K562 (cell line): ENCODE results near the gene CYBB. TPM values are rescaled to one million over a fixed set of nuclear protein-coding genes. Genes with fewer than 3 reads are reported as not detected.

Experiments
- ATAC-seq: fragments of 200-7000 bp; cut with Tn5 transposase; 3 replicates; pipeline ENCODE4 v1.9.1; 2020; ENCODE audit warnings: moderate library complexity
- BruUV-seq: library from RNA; stranded (reverse); fragments of 400-500 nt; replicated peaks from 2 replicates; lab custom pipeline; 2021; lab: Mats Ljungman, UMichigan
- CTCF ChIA-PET: fragments of 300-600 bp; formaldehyde crosslinking; extraction: SDS; loops from one replicate; lab custom pipeline; 2021; ENCODE audit warnings: low intra/inter-chr PET ratio; lab: Yijun Ruan, JAX
- POLR2A ChIA-PET: fragments of 300-600, 350-650 bp; sonication (Branson Sonifier 250); formaldehyde crosslinking; extraction: SDS; loops from one replicate; lab custom pipeline; 2021; ENCODE audit warnings: antibody characterized with exemption, inconsistent platforms; lab: Yijun Ruan, JAX
- DNase-seq, 4 experiments: peaks; one replicate each; pipeline versions ENCODE4 v3.0.0 to v3.0.0-alpha.2; 2011 to 2018; ENCODE audit warnings: low spot score in 3 of 4, mixed read lengths in 3 of 4; ENCODE audit errors: extremely low read depth in 1 of 4
- FAIRE-seq: peaks from 2 replicates; lab custom pipeline; 2011; peaks lifted over from hg19 to GRCh38; lab: Jason Lieb, UNC
- H2AFZ ChIP-seq: 2 replicates; pipeline ENCODE4 v1.6.0; 2011; ENCODE audit warnings: low read depth, low read length, control low read depth, inconsistent platforms
- H3K27ac ChIP-seq: fragments of 200-600 bp; 3 replicates; pipeline ENCODE4 v1.8.0; 2011; ENCODE audit warnings: low read depth, mild to moderate bottlenecking, control low read depth, inconsistent platforms, low read length, moderate library complexity, mixed read lengths; ENCODE audit errors: extremely low read depth
- H3K27me3 ChIP-seq, 2 experiments: fragments of 300-600 bp in 1 of 2; 2 replicates in 1 of 2; 3 replicates in 1 of 2; pipeline versions ENCODE4 v1.6.0 to v1.8.0; 2011; ENCODE audit warnings: inconsistent platforms in 2 of 2, low read length in 2 of 2, mild to moderate bottlenecking in 1 of 2, mixed read lengths in 1 of 2, moderate library complexity in 1 of 2; ENCODE audit not compliant: control insufficient read depth in 2 of 2, insufficient read depth in 2 of 2
- H3K36me3 ChIP-seq: fragments of 300-600 bp; 3 replicates; pipeline ENCODE4 v1.8.0; 2011; ENCODE audit warnings: mild to moderate bottlenecking, low read length, inconsistent platforms; ENCODE audit not compliant: control insufficient read depth, insufficient read depth
- H3K4me1 ChIP-seq, 2 experiments: fragments of 200-600 bp in 1 of 2; replicated peaks in 1 of 2; 2 replicates in 1 of 2; 3 replicates in 1 of 2; pipeline versions ENCODE4 v1.5.1 to v1.8.0; 2011; ENCODE audit warnings: inconsistent platforms in 2 of 2, low read length in 2 of 2, mild to moderate bottlenecking in 1 of 2, mixed read lengths in 1 of 2, moderate library complexity in 1 of 2; ENCODE audit not compliant: control insufficient read depth in 2 of 2, insufficient read depth in 2 of 2
- H3K4me2 ChIP-seq: 2 replicates; pipeline ENCODE4 v1.6.1; 2011; ENCODE audit warnings: low read length, control low read depth, inconsistent platforms, mixed read lengths; ENCODE audit not compliant: insufficient read depth
- H3K4me3 ChIP-seq: fragments of 200-600 bp; sonication (generic), shearing (Covaris generic); 2 replicates; pipeline ENCODE4 v1.5.1; 2016; ENCODE audit warnings: control low read depth, inconsistent platforms
- H3K79me2 ChIP-seq: fragments of 200-600 bp; 3 replicates; pipeline ENCODE4 v1.8.0; 2011; ENCODE audit warnings: low read length, inconsistent platforms; ENCODE audit not compliant: control insufficient read depth, insufficient read depth
- H3K9ac ChIP-seq, 2 experiments: 2 replicates each; pipeline versions ENCODE4 v1.6.0 to v1.6.1; 2011; ENCODE audit warnings: low read depth in 2 of 2, low read length in 2 of 2, control low read depth in 1 of 2, inconsistent platforms in 1 of 2, mild to moderate bottlenecking in 1 of 2, mixed read lengths in 1 of 2; ENCODE audit not compliant: insufficient read depth in 1 of 2
- H3K9me1 ChIP-seq: one replicate; pipeline ENCODE4 v1.6.0; 2011; ENCODE audit warnings: inconsistent platforms, mild to moderate bottlenecking, low read length, moderate library complexity; ENCODE audit not compliant: control insufficient read depth, insufficient read depth
- H3K9me3 ChIP-seq: replicated peaks from 2 replicates; pipeline ENCODE4 v1.5.1; 2011; ENCODE audit warnings: low read depth, low read length, inconsistent platforms; ENCODE audit not compliant: control insufficient read depth, insufficient read depth
- H4K20me1 ChIP-seq: replicated peaks from 2 replicates; pipeline ENCODE4 v1.6.1; 2011; ENCODE audit warnings: low read length, inconsistent platforms, mixed read lengths; ENCODE audit not compliant: control insufficient read depth, insufficient read depth
- GATAD2B ChIP-seq: fragments of 450-650 bp; IDR thresholded peaks from 2 replicates; pipeline ENCODE4 v1.6.1; 2017; ENCODE audit warnings: mild to moderate bottlenecking, borderline replicate concordance
- HLTF ChIP-seq: fragments of 450-650 bp; IDR thresholded peaks from 2 replicates; pipeline ENCODE4 v1.6.1; 2016
- MBD2 ChIP-seq: sonication (generic); IDR thresholded peaks from 2 replicates; pipeline ENCODE4 v1.6.1; 2016; ENCODE audit warnings: low read depth, borderline replicate concordance
- SMAD1 ChIP-seq: fragments of 150-350 bp; IDR thresholded peaks from 2 replicates; pipeline ENCODE4 v1.6.1; 2014; ENCODE audit warnings: low read length, low read depth; ENCODE audit not compliant: partially characterized antibody
- SNRNP70 ChIP-seq: fragments of 200-400 bp; formaldehyde crosslinking; optimal IDR thresholded peaks from 2 replicates; pipeline ENCODE3; 2017; ENCODE audit warnings: low read depth, low read length
- TAL1 ChIP-seq: fragments of 450-650 bp; IDR thresholded peaks from 2 replicates; pipeline ENCODE4 v1.6.1; 2016; ENCODE audit warnings: mild to moderate bottlenecking
- TRIM24 ChIP-seq, 2 experiments: fragments of 450-650 bp; IDR thresholded peaks; 2 replicates each; pipeline ENCODE4 v1.6.1; 2016
- ZNF174 ChIP-seq: fragments of 250-450 bp; sonication (Bioruptor Pico); IDR thresholded peaks from 2 replicates; pipeline ENCODE4 v1.4.0; 2020; ENCODE audit warnings: mild to moderate bottlenecking
- WGBS: fragments of 100-300 bp; shearing (Covaris generic); methylation state at CpG from one replicate; pipeline ENCODE4 v1.1.6; 2016; ENCODE audit warnings: low coverage, mixed read lengths; ENCODE audit not compliant: insufficient coverage; ENCODE audit errors: missing lambda C conversion rate; 5-methylcytosine and 5-hydroxymethylcytosine counted together
- in situ Hi-C: fragments of 300-500 bp; cut with MboI; formaldehyde crosslinking; loops from 4 replicates; pipeline ENCODE4 v1.15.0; 2018; ENCODE audit warnings: inconsistent platforms, mixed read lengths
- intact Hi-C: fragments of 100-400 bp; cut with micrococcal nuclease; formaldehyde crosslinking; loops from 2 replicates; pipeline ENCODE4 v1.14.2; 2022
- polyA plus RNA-seq, 8 experiments: library from polyadenylated mRNA; depleted of rRNA in 4 of 8; stranded (reverse) in 5 of 8; unstranded in 3 of 8; fragments of >200 nt; fragmentation: Nextera tagmentation in 2 of 8; fragmentation: Illumina TruSeq in 1 of 8; extraction: Ambion mirVana in 2 of 8; extraction: Trizol in 1 of 8; gene quantifications; 2 replicates each; pipeline versions ENCODE4 v1.2.1 to v1.2.3, GENCODE V29; 2011 to 2014; ENCODE audit warnings: inconsistent platforms in 1 of 8, missing spikeins in 1 of 8
- total RNA-seq, 7 experiments: library from RNA; depleted of rRNA in 6 of 7; stranded (reverse); fragments of >200 nt in 6 of 7; fragmentation: Illumina TruSeq in 2 of 7; extraction: Trizol in 2 of 7; gene quantifications; 2 replicates each; pipeline versions ENCODE4 v1.2.1 to v1.2.3, GENCODE V29; 2011 to 2021; ENCODE audit warnings: low replicate concordance in 1 of 7
- TF ChIP-seq, protein P1 (sequence below), 3 experiments: IDR thresholded peaks in 2 of 3; conservative IDR thresholded peaks in 1 of 3; 2 replicates each; pipeline ENCODE4 v1.5.1; 2011 to 2012; ENCODE audit warnings: low read length in 3 of 3, mild to moderate bottlenecking in 3 of 3, control low read depth in 2 of 3, improper control_type of control experiment in 1 of 3, inconsistent platforms in 1 of 3, low read depth in 1 of 3, mixed read lengths in 1 of 3, moderate library complexity in 1 of 3; ENCODE audit not compliant: insufficient read depth in 2 of 3
- TF ChIP-seq, protein P2 (sequence below): fragments of 200-600 bp; sonication (generic); IDR thresholded peaks from one replicate; pipeline ENCODE4 v1.6.1; 2012; ENCODE audit warnings: mild to moderate bottlenecking, low read depth, low read length, inconsistent platforms

CYBB gene
- total and polyA plus RNA-seq, 9 of the 15 experiments (the other 6 are each of a cell fraction or from before 2014, with no cell fraction given), result 0.25 to 1.3 (median 0.74) TPM

DNA sequence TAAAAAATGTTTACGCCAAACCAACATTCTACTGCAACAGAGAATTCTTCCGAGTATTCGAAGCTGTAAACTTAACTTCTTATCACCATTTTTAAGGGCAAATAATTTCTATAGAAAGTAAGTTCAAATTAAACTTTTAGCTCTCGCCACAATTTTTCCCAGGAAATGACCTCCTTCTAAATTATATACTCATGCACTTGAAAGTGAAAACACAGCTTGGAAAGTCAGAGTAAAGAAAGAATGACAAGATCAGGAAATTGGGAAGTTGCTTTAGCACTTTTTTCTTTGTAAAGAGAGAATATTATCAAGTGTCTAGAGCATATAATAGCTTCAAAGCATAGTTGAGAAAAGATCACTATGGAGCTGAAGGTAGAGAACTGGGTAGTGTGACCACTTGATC, 1.2 kb downstream of the CYBB start (continued):
- TF ChIP-seq GATAD2B (no peak), ZNF174 (CRISPR knock-in tag) (no peak)

DNA sequence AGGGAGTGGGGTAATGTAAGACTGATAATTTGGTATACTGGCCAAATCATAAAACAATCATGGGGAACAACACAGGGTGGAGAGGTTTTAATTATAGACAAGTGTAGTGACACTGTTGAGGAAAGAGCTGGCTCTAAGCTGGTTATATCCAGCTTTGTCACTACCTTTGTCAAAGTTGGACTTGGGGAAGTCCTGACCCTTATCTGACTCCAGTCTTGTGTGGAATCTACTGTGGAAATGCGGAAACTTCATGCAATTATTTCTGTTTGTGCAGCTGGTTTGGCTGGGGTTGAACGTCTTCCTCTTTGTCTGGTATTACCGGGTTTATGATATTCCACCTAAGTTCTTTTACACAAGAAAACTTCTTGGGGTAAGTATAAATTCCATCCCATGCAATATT, 2.0 kb downstream of the CYBB start:
- Histone ChIP-seq H3K79me2 (no peaks in the 10 kb centered on the region), H2AFZ (no peak overlapping the region)
- BruUV-seq, result no TSS peak
- no peak for TF ChIP-seq TRIM24 (IDR thresholded peaks at IDR 0.05)
- no peak for TF ChIP-seq SNRNP70
- TF ChIP-seq MBD2, result no peak
- TF ChIP-seq, protein P1, sequence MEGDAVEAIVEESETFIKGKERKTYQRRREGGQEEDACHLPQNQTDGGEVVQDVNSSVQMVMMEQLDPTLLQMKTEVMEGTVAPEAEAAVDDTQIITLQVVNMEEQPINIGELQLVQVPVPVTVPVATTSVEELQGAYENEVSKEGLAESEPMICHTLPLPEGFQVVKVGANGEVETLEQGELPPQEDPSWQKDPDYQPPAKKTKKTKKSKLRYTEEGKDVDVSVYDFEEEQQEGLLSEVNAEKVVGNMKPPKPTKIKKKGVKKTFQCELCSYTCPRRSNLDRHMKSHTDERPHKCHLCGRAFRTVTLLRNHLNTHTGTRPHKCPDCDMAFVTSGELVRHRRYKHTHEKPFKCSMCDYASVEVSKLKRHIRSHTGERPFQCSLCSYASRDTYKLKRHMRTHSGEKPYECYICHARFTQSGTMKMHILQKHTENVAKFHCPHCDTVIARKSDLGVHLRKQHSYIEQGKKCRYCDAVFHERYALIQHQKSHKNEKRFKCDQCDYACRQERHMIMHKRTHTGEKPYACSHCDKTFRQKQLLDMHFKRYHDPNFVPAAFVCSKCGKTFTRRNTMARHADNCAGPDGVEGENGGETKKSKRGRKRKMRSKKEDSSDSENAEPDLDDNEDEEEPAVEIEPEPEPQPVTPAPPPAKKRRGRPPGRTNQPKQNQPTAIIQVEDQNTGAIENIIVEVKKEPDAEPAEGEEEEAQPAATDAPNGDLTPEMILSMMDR (IDR thresholded peaks at IDR 0.05 in 2 of 3, conservative IDR thresholded peaks at IDR 0.05 in 1 of 3; ENCODE audit: insufficient read depth in 2 of 3, low read depth in 1 of 3, low read length in 3 of 3), result no peak
- TF ChIP-seq TAL1, result no peak
- TF ChIP-seq HLTF, result no peak
- no peak for TF ChIP-seq SMAD1
- TF ChIP-seq, protein P2, sequence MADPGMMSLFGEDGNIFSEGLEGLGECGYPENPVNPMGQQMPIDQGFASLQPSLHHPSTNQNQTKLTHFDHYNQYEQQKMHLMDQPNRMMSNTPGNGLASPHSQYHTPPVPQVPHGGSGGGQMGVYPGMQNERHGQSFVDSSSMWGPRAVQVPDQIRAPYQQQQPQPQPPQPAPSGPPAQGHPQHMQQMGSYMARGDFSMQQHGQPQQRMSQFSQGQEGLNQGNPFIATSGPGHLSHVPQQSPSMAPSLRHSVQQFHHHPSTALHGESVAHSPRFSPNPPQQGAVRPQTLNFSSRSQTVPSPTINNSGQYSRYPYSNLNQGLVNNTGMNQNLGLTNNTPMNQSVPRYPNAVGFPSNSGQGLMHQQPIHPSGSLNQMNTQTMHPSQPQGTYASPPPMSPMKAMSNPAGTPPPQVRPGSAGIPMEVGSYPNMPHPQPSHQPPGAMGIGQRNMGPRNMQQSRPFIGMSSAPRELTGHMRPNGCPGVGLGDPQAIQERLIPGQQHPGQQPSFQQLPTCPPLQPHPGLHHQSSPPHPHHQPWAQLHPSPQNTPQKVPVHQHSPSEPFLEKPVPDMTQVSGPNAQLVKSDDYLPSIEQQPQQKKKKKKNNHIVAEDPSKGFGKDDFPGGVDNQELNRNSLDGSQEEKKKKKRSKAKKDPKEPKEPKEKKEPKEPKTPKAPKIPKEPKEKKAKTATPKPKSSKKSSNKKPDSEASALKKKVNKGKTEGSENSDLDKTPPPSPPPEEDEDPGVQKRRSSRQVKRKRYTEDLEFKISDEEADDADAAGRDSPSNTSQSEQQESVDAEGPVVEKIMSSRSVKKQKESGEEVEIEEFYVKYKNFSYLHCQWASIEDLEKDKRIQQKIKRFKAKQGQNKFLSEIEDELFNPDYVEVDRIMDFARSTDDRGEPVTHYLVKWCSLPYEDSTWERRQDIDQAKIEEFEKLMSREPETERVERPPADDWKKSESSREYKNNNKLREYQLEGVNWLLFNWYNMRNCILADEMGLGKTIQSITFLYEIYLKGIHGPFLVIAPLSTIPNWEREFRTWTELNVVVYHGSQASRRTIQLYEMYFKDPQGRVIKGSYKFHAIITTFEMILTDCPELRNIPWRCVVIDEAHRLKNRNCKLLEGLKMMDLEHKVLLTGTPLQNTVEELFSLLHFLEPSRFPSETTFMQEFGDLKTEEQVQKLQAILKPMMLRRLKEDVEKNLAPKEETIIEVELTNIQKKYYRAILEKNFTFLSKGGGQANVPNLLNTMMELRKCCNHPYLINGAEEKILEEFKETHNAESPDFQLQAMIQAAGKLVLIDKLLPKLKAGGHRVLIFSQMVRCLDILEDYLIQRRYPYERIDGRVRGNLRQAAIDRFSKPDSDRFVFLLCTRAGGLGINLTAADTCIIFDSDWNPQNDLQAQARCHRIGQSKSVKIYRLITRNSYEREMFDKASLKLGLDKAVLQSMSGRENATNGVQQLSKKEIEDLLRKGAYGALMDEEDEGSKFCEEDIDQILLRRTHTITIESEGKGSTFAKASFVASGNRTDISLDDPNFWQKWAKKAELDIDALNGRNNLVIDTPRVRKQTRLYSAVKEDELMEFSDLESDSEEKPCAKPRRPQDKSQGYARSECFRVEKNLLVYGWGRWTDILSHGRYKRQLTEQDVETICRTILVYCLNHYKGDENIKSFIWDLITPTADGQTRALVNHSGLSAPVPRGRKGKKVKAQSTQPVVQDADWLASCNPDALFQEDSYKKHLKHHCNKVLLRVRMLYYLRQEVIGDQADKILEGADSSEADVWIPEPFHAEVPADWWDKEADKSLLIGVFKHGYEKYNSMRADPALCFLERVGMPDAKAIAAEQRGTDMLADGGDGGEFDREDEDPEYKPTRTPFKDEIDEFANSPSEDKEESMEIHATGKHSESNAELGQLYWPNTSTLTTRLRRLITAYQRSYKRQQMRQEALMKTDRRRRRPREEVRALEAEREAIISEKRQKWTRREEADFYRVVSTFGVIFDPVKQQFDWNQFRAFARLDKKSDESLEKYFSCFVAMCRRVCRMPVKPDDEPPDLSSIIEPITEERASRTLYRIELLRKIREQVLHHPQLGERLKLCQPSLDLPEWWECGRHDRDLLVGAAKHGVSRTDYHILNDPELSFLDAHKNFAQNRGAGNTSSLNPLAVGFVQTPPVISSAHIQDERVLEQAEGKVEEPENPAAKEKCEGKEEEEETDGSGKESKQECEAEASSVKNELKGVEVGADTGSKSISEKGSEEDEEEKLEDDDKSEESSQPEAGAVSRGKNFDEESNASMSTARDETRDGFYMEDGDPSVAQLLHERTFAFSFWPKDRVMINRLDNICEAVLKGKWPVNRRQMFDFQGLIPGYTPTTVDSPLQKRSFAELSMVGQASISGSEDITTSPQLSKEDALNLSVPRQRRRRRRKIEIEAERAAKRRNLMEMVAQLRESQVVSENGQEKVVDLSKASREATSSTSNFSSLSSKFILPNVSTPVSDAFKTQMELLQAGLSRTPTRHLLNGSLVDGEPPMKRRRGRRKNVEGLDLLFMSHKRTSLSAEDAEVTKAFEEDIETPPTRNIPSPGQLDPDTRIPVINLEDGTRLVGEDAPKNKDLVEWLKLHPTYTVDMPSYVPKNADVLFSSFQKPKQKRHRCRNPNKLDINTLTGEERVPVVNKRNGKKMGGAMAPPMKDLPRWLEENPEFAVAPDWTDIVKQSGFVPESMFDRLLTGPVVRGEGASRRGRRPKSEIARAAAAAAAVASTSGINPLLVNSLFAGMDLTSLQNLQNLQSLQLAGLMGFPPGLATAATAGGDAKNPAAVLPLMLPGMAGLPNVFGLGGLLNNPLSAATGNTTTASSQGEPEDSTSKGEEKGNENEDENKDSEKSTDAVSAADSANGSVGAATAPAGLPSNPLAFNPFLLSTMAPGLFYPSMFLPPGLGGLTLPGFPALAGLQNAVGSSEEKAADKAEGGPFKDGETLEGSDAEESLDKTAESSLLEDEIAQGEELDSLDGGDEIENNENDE, result no peak

More for the DNA sequence above, 2.0 kb downstream of the CYBB start:
- H4K20me1 ChIP-seq, result no peaks in the 10 kb centered on the region
- no peaks in the 10 kb centered on the region for H3K27me3 ChIP-seq
- H3K36me3 ChIP-seq, result no peaks in the 10 kb centered on the region
- WGBS, result 5% methylated on average over 2 of the region's 3 CpGs
- H3K9ac ChIP-seq, result no peak overlapping the region
- in situ Hi-C loops, result no loop called here
- H3K9me1 ChIP-seq, result no peaks in the 10 kb centered on the region
- H3K4me2 ChIP-seq, result no peak overlapping the region; the same call in 1 of the 2 replicates
- H3K27ac ChIP-seq, result no peak overlapping the region
- no peaks in the 10 kb centered on the region for H3K9me3 ChIP-seq
- H3K4me1 ChIP-seq, result peaks cover 0 to 10% of the 10 kb centered on the region in 2 experiments; a peak in 3 of 5 replicates
- ATAC-seq (no peak), FAIRE-seq (no peak), DNase-seq (no peak)
- CTCF ChIA-PET, result no interaction called here
- POLR2A ChIA-PET, result no interaction called here
- no peak overlapping the region for H3K4me3 ChIP-seq
- intact Hi-C loops, result no loop called here
